A673 (cell line): Measurements from ENCODE around the gene ZNF688.

Experiments used
- EZH2 ChIP-seq: fragments of 200-600 bp; sonication (generic); IDR thresholded peaks from 2 replicates; pipeline ENCODE4 v1.6.1; 2017; ENCODE audit warnings: borderline replicate concordance, low read depth, mild to moderate bottlenecking, mixed read lengths, antibody characterized with exemption, low read length; ENCODE audit not compliant: poor library complexity, severe bottlenecking
- TF ChIP-seq, protein P1 (sequence below): fragments of 300-800, 200-600 bp; sonication (generic); conservative IDR thresholded peaks from 2 replicates; pipeline ENCODE4 v1.5.1; 2017; ENCODE audit warnings: low read depth, mild to moderate bottlenecking, antibody characterized with exemption, low read length, moderate library complexity, mixed read lengths

DNA sequence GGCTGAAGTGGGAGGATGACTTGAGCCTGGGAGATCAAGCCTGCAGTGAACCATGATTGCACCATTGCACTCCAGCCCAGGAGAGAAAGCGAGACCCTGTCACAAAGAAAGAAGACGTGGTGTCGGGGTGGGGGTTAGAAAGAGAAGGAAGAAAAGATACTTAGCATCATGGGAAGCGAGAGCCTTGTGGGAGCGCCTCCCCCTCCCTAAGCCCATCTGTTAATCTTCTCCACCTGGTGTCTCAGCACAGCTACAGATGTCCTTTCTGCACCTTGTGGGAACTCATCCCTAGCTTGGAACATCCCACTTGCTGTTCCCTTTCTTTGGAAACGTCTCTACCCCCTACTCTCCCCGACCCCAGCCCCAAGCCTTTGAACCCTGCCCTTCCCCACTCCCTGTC, 6.0 kb downstream of the ZNF688 start:
- no peak for TF ChIP-seq EZH2
- TF ChIP-seq, protein P1, sequence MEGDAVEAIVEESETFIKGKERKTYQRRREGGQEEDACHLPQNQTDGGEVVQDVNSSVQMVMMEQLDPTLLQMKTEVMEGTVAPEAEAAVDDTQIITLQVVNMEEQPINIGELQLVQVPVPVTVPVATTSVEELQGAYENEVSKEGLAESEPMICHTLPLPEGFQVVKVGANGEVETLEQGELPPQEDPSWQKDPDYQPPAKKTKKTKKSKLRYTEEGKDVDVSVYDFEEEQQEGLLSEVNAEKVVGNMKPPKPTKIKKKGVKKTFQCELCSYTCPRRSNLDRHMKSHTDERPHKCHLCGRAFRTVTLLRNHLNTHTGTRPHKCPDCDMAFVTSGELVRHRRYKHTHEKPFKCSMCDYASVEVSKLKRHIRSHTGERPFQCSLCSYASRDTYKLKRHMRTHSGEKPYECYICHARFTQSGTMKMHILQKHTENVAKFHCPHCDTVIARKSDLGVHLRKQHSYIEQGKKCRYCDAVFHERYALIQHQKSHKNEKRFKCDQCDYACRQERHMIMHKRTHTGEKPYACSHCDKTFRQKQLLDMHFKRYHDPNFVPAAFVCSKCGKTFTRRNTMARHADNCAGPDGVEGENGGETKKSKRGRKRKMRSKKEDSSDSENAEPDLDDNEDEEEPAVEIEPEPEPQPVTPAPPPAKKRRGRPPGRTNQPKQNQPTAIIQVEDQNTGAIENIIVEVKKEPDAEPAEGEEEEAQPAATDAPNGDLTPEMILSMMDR = no peak
